ENCODE results near the gene HDHD2.

DNA sequence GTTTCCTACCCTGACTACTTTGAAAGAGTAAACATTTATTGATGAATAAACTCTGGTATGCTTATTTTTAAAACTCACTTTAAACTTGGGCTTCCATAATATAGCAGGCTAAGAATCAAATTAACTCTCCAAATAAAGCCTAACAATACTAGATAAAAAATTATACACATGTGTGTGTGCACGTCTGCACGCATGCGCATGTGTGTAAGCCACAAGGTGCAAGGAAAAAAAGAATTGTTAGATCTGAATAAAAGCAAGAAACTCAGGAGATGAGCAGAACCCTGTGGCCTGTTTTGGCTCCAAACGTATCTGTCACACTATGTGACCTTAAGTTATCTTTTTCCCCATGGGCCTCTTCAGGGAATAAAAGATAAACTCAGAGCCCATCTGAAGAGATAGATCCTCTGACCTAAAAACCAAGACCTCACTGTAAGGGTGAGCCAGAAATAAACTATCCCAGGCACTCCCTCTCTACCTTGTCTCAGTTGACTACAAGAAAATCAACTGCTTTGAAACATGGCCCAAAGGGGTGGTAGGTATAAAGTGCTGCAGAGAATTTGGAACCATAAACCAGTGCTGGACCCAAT is 6.3 kb downstream of the HDHD2 start:
- TF ChIP-seq, protein P1, sequence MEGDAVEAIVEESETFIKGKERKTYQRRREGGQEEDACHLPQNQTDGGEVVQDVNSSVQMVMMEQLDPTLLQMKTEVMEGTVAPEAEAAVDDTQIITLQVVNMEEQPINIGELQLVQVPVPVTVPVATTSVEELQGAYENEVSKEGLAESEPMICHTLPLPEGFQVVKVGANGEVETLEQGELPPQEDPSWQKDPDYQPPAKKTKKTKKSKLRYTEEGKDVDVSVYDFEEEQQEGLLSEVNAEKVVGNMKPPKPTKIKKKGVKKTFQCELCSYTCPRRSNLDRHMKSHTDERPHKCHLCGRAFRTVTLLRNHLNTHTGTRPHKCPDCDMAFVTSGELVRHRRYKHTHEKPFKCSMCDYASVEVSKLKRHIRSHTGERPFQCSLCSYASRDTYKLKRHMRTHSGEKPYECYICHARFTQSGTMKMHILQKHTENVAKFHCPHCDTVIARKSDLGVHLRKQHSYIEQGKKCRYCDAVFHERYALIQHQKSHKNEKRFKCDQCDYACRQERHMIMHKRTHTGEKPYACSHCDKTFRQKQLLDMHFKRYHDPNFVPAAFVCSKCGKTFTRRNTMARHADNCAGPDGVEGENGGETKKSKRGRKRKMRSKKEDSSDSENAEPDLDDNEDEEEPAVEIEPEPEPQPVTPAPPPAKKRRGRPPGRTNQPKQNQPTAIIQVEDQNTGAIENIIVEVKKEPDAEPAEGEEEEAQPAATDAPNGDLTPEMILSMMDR (conservative IDR thresholded peaks at IDR 0.05) = no peak
- no peak for TF ChIP-seq EZH2 (IDR thresholded peaks at IDR 0.05; ENCODE audit: low read depth)

All from PC-9 (cell line).